H1 (cell line): Measurements from ENCODE around the gene SERINC5. TPM values are rescaled to one million over a fixed set of nuclear protein-coding genes. Genes with fewer than 3 reads are reported as not detected.
A peak's percentile ranks its signal among the peaks of the same experiment; 100 is the strongest.

ENCODE experiments used
- CTCF ChIA-PET: fragments of 300-600 bp; sonication (Branson Sonifier 250); formaldehyde crosslinking; loops from one replicate; lab custom pipeline; 2021; ENCODE audit not compliant: partially characterized antibody; lab: Charles Lee
- POLR2A ChIA-PET: fragments of 300-600 bp; sonication (Branson Sonifier 250); formaldehyde crosslinking; loops from one replicate; lab custom pipeline; 2021; ENCODE audit warnings: inconsistent platforms; ENCODE audit not compliant: partially characterized antibody; lab: Charles Lee
- DNase-seq, 2 experiments: peaks; one replicate each; pipeline versions ENCODE4 v3.0.0 to v3.0.0-alpha.2; 2010 to 2022; ENCODE audit warnings: low spot score in 2 of 2, low read depth in 1 of 2, mixed read lengths in 1 of 2
- FAIRE-seq: peaks from 2 replicates; lab custom pipeline; 2011; peaks lifted over from hg19 to GRCh38; lab: Jason Lieb, UNC
- H2AFZ ChIP-seq: 2 replicates; pipeline ENCODE4 v1.8.1; 2012; ENCODE audit warnings: low read length, inconsistent platforms
- H2AK5ac ChIP-seq: 2 replicates; pipeline ENCODE4 v1.6.1; 2013; ENCODE audit warnings: low read depth, low read length
- H2BK120ac ChIP-seq: replicated peaks from 2 replicates; pipeline ENCODE3; 2013; ENCODE audit warnings: low read depth, low read length, inconsistent platforms
- H2BK12ac ChIP-seq: 2 replicates; pipeline ENCODE4 v1.6.1; 2013; ENCODE audit warnings: low read depth, low read length
- H2BK15ac ChIP-seq: 2 replicates; pipeline ENCODE4 v1.6.1; 2013; ENCODE audit warnings: low read length
- H2BK20ac ChIP-seq: 2 replicates; pipeline ENCODE4 v1.6.1; 2013; ENCODE audit warnings: low read length
- H2BK5ac ChIP-seq: 2 replicates; pipeline ENCODE4 v1.6.1; 2013; ENCODE audit warnings: low read depth, low read length
- H3K14ac ChIP-seq: 2 replicates; pipeline ENCODE4 v1.6.1; 2013; ENCODE audit warnings: inconsistent platforms; ENCODE audit not compliant: insufficient read length
- H3K18ac ChIP-seq: 2 replicates; pipeline ENCODE4 v1.6.1; 2013; ENCODE audit warnings: low read length; ENCODE audit errors: extremely low read depth
- H3K23ac ChIP-seq: 2 replicates; pipeline ENCODE4 v1.6.1; 2013; ENCODE audit warnings: inconsistent platforms; ENCODE audit not compliant: insufficient read length
- H3K23me2 ChIP-seq: 2 replicates; pipeline ENCODE4 v1.6.1; 2013; ENCODE audit warnings: low read depth, low read length
- H3K27ac ChIP-seq: 2 replicates; pipeline ENCODE4 v1.6.1; 2011; ENCODE audit warnings: low read depth, low read length, inconsistent platforms
- H3K27me3 ChIP-seq, 4 experiments: replicated peaks in 1 of 4; 1 replicate in 1 of 4; 2 replicates in 3 of 4; pipeline versions ENCODE4 v1.6.1 to v1.8.1; 2011 to 2013; ENCODE audit warnings: low read length in 3 of 4, mild to moderate bottlenecking in 3 of 4, inconsistent platforms in 2 of 4, mixed read lengths in 2 of 4, moderate library complexity in 1 of 4; ENCODE audit not compliant: control insufficient read depth in 3 of 4, insufficient read depth in 3 of 4; ENCODE audit errors: extremely low read depth in 1 of 4
- H3K36me3 ChIP-seq, 4 experiments: 2 replicates each; pipeline versions ENCODE4 v1.6.1 to v1.8.1; 2011 to 2013; ENCODE audit warnings: mild to moderate bottlenecking in 4 of 4, low read length in 3 of 4, moderate library complexity in 2 of 4, control low read depth in 1 of 4, inconsistent platforms in 1 of 4; ENCODE audit not compliant: insufficient read depth in 4 of 4, control insufficient read depth in 2 of 4
- H3K4ac ChIP-seq: replicated peaks from 2 replicates; pipeline ENCODE3; 2013; ENCODE audit warnings: low read length, low read depth, mixed read lengths, inconsistent platforms; ENCODE audit not compliant: insufficient read length
- H3K4me1 ChIP-seq, 4 experiments: replicated peaks in 1 of 4; 1 replicate in 1 of 4; 2 replicates in 3 of 4; pipeline versions ENCODE4 v1.6.1 to v1.8.1; 2011 to 2013; ENCODE audit warnings: low read length in 3 of 4, inconsistent platforms in 2 of 4, mixed read lengths in 1 of 4; ENCODE audit not compliant: insufficient read depth in 4 of 4, control insufficient read depth in 3 of 4
- H3K4me2 ChIP-seq, 2 experiments: 2 replicates each; pipeline versions ENCODE4 v1.6.1 to v1.8.1; 2011 to 2013; ENCODE audit warnings: low read depth in 2 of 2, low read length in 2 of 2, control low read depth in 1 of 2, inconsistent platforms in 1 of 2, mild to moderate bottlenecking in 1 of 2; ENCODE audit not compliant: insufficient read depth in 1 of 2
- H3K4me3 ChIP-seq, 4 experiments: fragments of 200-600, 300-600 bp in 1 of 4; sonication (generic), shearing (Covaris generic), sonication (Bioruptor Twin) in 1 of 4; 2 replicates each; pipeline versions ENCODE4 v1.5.1 to v1.8.1; 2011 to 2016; ENCODE audit warnings: low read length in 4 of 4, low read depth in 3 of 4, control low read depth in 2 of 4, inconsistent platforms in 2 of 4, mild to moderate bottlenecking in 2 of 4, mixed read lengths in 1 of 4, moderate library complexity in 1 of 4; ENCODE audit not compliant: insufficient read depth in 2 of 4; ENCODE audit errors: extremely low read depth in 1 of 4
- H3K56ac ChIP-seq: replicated peaks from 2 replicates; pipeline ENCODE3; 2013; ENCODE audit warnings: low read depth, mild to moderate bottlenecking, mixed read lengths, low read length, inconsistent platforms; ENCODE audit not compliant: insufficient read length
- H3K79me1 ChIP-seq: 2 replicates; pipeline ENCODE4 v1.6.1; 2013; ENCODE audit warnings: low read depth, low read length, control low read depth
- H3K79me2 ChIP-seq, 2 experiments: 2 replicates each; pipeline versions ENCODE4 v1.6.1 to v1.8.1; 2012 to 2013; ENCODE audit warnings: low read length in 2 of 2, mild to moderate bottlenecking in 2 of 2, inconsistent platforms in 1 of 2; ENCODE audit not compliant: insufficient read depth in 2 of 2, control insufficient read depth in 1 of 2
- H3K9ac ChIP-seq, 4 experiments: replicated peaks in 1 of 4; 1 replicate in 1 of 4; 2 replicates in 3 of 4; pipeline versions ENCODE4 v1.6.1 to v1.8.1; 2011 to 2013; ENCODE audit warnings: low read depth in 3 of 4, low read length in 3 of 4, control low read depth in 2 of 4, mild to moderate bottlenecking in 2 of 4, moderate library complexity in 2 of 4, inconsistent platforms in 1 of 4; ENCODE audit errors: extremely low read depth in 1 of 4
- H3K9me3 ChIP-seq, 2 experiments: 2 replicates each; pipeline versions ENCODE4 v1.6.1 to v1.8.1; 2012 to 2013; ENCODE audit warnings: mild to moderate bottlenecking in 2 of 2, moderate library complexity in 2 of 2, control low read depth in 1 of 2, inconsistent platforms in 1 of 2, low read depth in 1 of 2, low read length in 1 of 2, mixed read lengths in 1 of 2; ENCODE audit not compliant: insufficient read depth in 2 of 2
- H4K20me1 ChIP-seq, 2 experiments: replicated peaks in 1 of 2; 2 replicates each; pipeline versions ENCODE3 to v1.8.1; 2011 to 2013; ENCODE audit warnings: inconsistent platforms in 2 of 2, low read length in 2 of 2, mild to moderate bottlenecking in 1 of 2; ENCODE audit not compliant: insufficient read depth in 2 of 2, control insufficient read depth in 1 of 2
- H4K5ac ChIP-seq: 2 replicates; pipeline ENCODE4 v1.6.1; 2013; ENCODE audit warnings: low read length, low read depth, mixed read lengths, inconsistent platforms; ENCODE audit not compliant: insufficient read length
- H4K8ac ChIP-seq: 2 replicates; pipeline ENCODE4 v1.8.0; 2013; ENCODE audit warnings: mild to moderate bottlenecking, moderate library complexity, low read length, inconsistent platforms; ENCODE audit not compliant: insufficient read depth; ENCODE audit errors: extremely low read depth
- H4K91ac ChIP-seq: replicated peaks from 2 replicates; pipeline ENCODE3; 2013; ENCODE audit warnings: low read length, mixed read lengths, inconsistent platforms; ENCODE audit not compliant: insufficient read length
- CBX8 ChIP-seq: fragments of 300-800, 300-1000 bp; sonication (generic); IDR thresholded peaks from 2 replicates; pipeline ENCODE4 v1.7.1; 2016; ENCODE audit warnings: low read depth, low read length, borderline replicate concordance
- GTF2F1 ChIP-seq: IDR thresholded peaks from 2 replicates; pipeline ENCODE4 v1.6.1; 2012; ENCODE audit warnings: low read depth, low read length, improper control_type of control experiment, borderline replicate concordance
- MAFK ChIP-seq: IDR thresholded peaks from 2 replicates; pipeline ENCODE4 v1.6.1; 2012; ENCODE audit warnings: low read depth, mild to moderate bottlenecking, improper control_type of control experiment, low read length
- NRF1 ChIP-seq: IDR thresholded peaks from 2 replicates; pipeline ENCODE4 v1.6.1; 2011; ENCODE audit warnings: mild to moderate bottlenecking, low read depth, low read length, improper control_type of control experiment
- POLR2AphosphoS5 ChIP-seq: IDR thresholded peaks from 2 replicates; pipeline ENCODE4 v1.6.1; 2011; ENCODE audit warnings: low read depth, low read length
- RAD21 ChIP-seq, 2 experiments: IDR thresholded peaks in 1 of 2; conservative IDR thresholded peaks in 1 of 2; 2 replicates each; pipeline ENCODE4 v1.6.1; 2011; ENCODE audit warnings: low read depth in 2 of 2, low read length in 2 of 2, improper control_type of control experiment in 1 of 2, inconsistent platforms in 1 of 2, mild to moderate bottlenecking in 1 of 2, moderate library complexity in 1 of 2
- SP4 ChIP-seq: IDR thresholded peaks from 2 replicates; pipeline ENCODE4 v1.6.1; 2012; ENCODE audit warnings: low read length, inconsistent platforms
- ZNF274 ChIP-seq: IDR thresholded peaks from 2 replicates; pipeline ENCODE4 v1.7.0; 2012; ENCODE audit warnings: low read length, borderline replicate concordance; ENCODE audit errors: extremely low read depth
- WGBS, 2 experiments: shearing (Covaris generic) in 1 of 2; methylation state at CpG; one replicate each; pipeline versions ENCODE4 v1.1.6 to v1.1.7; 2013 to 2015; ENCODE audit warnings: low lambda C conversion rate in 2 of 2, mixed read lengths in 2 of 2, inconsistent platforms in 1 of 2, low coverage in 1 of 2, missing lambda C conversion rate in 1 of 2; ENCODE audit not compliant: insufficient replicate concordance in 2 of 2, insufficient coverage in 1 of 2, insufficient read length in 1 of 2; ENCODE audit errors: extremely low coverage in 1 of 2, missing lambda C conversion rate in 1 of 2; 5-methylcytosine and 5-hydroxymethylcytosine counted together
- polyA plus RNA-seq, 7 experiments: library from polyadenylated mRNA; depleted of rRNA in 3 of 7; stranded (reverse) in 5 of 7; unstranded in 2 of 7; fragments of >200 nt in 5 of 7; fragments of 200-250 nt in 2 of 7; gene quantifications; 1 replicate in 5 of 7; 2 replicates in 1 of 7; 4 replicates in 1 of 7; pipeline versions ENCODE4 v1.2.1 to v1.2.3, GENCODE V29; 2011 to 2013; ENCODE audit warnings: missing spikeins in 2 of 7, mixed read lengths in 2 of 7
- total RNA-seq: library from RNA; stranded (reverse); fragmentation: NEBNext Ultra II Directional; extraction: Animal tissue kit (Norgen Biotek cat#: 25700); gene quantifications from 2 replicates; pipeline ENCODE4 v1.2.1, GENCODE V29; 2021
- TF ChIP-seq, protein P1 (sequence below): IDR thresholded peaks from 2 replicates; pipeline ENCODE4 v1.6.1; 2011; ENCODE audit warnings: low read length, improper control_type of control experiment

SERINC5 gene
- total and polyA plus RNA-seq, 2 of the 8 experiments (the other 6 are each of a cell fraction or from before 2014, with no cell fraction given), result 32.2 to 149 TPM

GRCh38 chr5:80127116-80127552 is 128.7 kb downstream of the SERINC5 start:
- H3K4ac ChIP-seq, result no peak overlapping the region
- FAIRE-seq (no peak), DNase-seq (no peak)
- WGBS, 2 experiments, result 92% methylated on average over 4 of the region's 4 CpGs; no CpG with 5 or more reads in 1 of the 2 experiments
- no peak overlapping the region for H3K23ac ChIP-seq
- no peak overlapping the region for H3K9ac ChIP-seq
- no peaks in the 10 kb centered on the region for H3K27me3 ChIP-seq
- no peaks in the 10 kb centered on the region for H4K20me1 ChIP-seq
- CTCF ChIA-PET, result interaction anchor here (0.6 to 2.0 kb wide), 4 partner anchors 9 to 77 kb away, joined by 3 to 6 read pairs (median 4); no protein-coding TSS in a partner anchor
- H3K4me1 ChIP-seq, result no peaks in the 10 kb centered on the region; a peak in 1 of 7 replicates
- no peak overlapping the region for H3K14ac ChIP-seq
- H3K23me2 ChIP-seq, result no peaks in the 10 kb centered on the region
- H3K56ac ChIP-seq, result no peak overlapping the region
- H2BK15ac ChIP-seq, result no peak overlapping the region; the same call in 1 of the 2 replicates
- H2BK5ac ChIP-seq, result no peak overlapping the region
- no peak for TF ChIP-seq GTF2F1
- no peak for TF ChIP-seq SP4
- TF ChIP-seq ZNF274, result no peak
- TF ChIP-seq, protein P1, sequence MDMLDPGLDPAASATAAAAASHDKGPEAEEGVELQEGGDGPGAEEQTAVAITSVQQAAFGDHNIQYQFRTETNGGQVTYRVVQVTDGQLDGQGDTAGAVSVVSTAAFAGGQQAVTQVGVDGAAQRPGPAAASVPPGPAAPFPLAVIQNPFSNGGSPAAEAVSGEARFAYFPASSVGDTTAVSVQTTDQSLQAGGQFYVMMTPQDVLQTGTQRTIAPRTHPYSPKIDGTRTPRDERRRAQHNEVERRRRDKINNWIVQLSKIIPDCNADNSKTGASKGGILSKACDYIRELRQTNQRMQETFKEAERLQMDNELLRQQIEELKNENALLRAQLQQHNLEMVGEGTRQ, result no peak
- TF ChIP-seq RAD21 (IDR thresholded peaks at IDR 0.05 in 1 of 2, conservative IDR thresholded peaks at IDR 0.05 in 1 of 2; ENCODE audit: low read depth in 2 of 2, low read length in 2 of 2), result no peak
- no peak for TF ChIP-seq CBX8
- no peak for TF ChIP-seq NRF1
- TF ChIP-seq POLR2AphosphoS5, result no peak
- no peak for TF ChIP-seq MAFK
- no peak overlapping the region for H2AFZ ChIP-seq
- no peak overlapping the region for H4K5ac ChIP-seq
- H3K27ac ChIP-seq, result no peak overlapping the region
- H2AK5ac ChIP-seq, result no peak overlapping the region
- no peaks in the 10 kb centered on the region for H3K79me1 ChIP-seq
- H3K4me2 ChIP-seq, result no peak overlapping the region
- H2BK120ac ChIP-seq, result no peak overlapping the region
- H3K4me3 ChIP-seq, result no peak overlapping the region
- POLR2A ChIA-PET, result interaction anchor here (0.5 to 2.5 kb wide), 4 partner anchors 9 to 131 kb away, joined by 3 to 6 read pairs (median 3); no protein-coding TSS in a partner anchor
- H4K8ac ChIP-seq, result no peak overlapping the region
- H4K91ac ChIP-seq, result no peak overlapping the region
- H2BK20ac ChIP-seq, result peak overlapping the region; percentile 91; the same call in 1 of the 2 replicates
- H3K18ac ChIP-seq, result no peak overlapping the region
- H2BK12ac ChIP-seq, result peak overlapping the region; percentile 83; the same call in 1 of the 2 replicates
- H3K79me2 ChIP-seq, result no peaks in the 10 kb centered on the region
- peaks cover 2 to 5% of the 10 kb centered on the region in 2 experiments; a peak in 3 of 4 replicates for H3K9me3 ChIP-seq
- H3K36me3 ChIP-seq, result no peaks in the 10 kb centered on the region; a peak in 1 of 8 replicates
